ENCODE results near the gene GLRX. TPM values are rescaled to one million over a fixed set of nuclear protein-coding genes. Genes with fewer than 3 reads are reported as not detected.

GLRX gene
- total and polyA plus RNA-seq, 9 donors: 4.1 to 35.7 (median 11.7) TPM

DNA sequence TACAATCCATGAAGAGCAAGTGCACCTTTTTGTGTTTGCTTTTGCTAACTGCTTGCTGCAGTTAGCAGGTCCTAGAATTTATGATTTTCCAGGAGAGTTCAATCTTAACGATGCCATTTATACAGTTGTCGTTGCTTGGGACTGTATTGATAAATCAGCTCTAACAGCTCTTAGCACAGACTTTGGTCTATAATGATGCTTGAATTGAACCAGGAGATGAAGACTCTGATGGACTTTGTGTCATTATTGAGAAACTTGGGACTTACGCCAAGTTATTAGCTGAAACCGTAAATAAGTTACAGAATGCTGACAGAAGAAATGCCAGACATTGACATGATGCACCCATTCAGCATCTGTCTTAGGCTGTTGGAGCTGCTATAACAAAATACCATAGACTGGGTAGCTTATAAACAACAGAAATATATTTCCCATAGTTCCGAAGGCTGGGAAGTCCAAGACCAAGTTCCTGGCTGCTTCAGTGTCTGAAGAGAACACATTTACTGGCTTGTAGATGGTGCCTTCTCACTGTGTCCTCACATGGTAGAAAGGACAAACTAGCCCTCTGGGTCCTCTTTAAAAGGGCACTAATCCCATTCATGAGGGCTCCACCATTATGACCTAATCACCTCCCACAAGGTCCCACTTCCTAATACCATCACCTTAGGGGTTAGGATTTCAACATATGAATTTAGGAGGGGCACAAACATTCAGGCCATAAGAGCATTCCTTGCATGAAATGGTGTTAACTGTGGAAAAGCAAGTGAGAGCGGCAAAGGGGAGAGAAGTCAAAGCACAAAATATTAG, 17.6 kb downstream of the GLRX start:
- 78 to 96% (median 95%) methylated on average over 6 of the region's 6 CpGs for whole genome bisulfite sequencing, 3 donors
- TF ChIP-seq EP300 (IDR thresholded peaks at IDR 0.05) (no peak), POLR2A (IDR thresholded peaks at IDR 0.05) (no peak)
- TF ChIP-seq, protein P1, sequence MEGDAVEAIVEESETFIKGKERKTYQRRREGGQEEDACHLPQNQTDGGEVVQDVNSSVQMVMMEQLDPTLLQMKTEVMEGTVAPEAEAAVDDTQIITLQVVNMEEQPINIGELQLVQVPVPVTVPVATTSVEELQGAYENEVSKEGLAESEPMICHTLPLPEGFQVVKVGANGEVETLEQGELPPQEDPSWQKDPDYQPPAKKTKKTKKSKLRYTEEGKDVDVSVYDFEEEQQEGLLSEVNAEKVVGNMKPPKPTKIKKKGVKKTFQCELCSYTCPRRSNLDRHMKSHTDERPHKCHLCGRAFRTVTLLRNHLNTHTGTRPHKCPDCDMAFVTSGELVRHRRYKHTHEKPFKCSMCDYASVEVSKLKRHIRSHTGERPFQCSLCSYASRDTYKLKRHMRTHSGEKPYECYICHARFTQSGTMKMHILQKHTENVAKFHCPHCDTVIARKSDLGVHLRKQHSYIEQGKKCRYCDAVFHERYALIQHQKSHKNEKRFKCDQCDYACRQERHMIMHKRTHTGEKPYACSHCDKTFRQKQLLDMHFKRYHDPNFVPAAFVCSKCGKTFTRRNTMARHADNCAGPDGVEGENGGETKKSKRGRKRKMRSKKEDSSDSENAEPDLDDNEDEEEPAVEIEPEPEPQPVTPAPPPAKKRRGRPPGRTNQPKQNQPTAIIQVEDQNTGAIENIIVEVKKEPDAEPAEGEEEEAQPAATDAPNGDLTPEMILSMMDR (IDR thresholded peaks at IDR 0.05): no peak
- DNase-seq: no peak
- H3K4me1 ChIP-seq (ENCODE audit: insufficient read depth): peaks cover 6% of the 10 kb centered on the region
- H3K27me3 ChIP-seq: no peaks in the 10 kb centered on the region
- no peak overlapping the region for H3K4me3 ChIP-seq
- H3K9me3 ChIP-seq: no peaks in the 10 kb centered on the region
- H3K27ac ChIP-seq: no peak overlapping the region
- no peaks in the 10 kb centered on the region for H3K36me3 ChIP-seq
- intact Hi-C loops (cut with DNase I): no loop called here

DNA sequence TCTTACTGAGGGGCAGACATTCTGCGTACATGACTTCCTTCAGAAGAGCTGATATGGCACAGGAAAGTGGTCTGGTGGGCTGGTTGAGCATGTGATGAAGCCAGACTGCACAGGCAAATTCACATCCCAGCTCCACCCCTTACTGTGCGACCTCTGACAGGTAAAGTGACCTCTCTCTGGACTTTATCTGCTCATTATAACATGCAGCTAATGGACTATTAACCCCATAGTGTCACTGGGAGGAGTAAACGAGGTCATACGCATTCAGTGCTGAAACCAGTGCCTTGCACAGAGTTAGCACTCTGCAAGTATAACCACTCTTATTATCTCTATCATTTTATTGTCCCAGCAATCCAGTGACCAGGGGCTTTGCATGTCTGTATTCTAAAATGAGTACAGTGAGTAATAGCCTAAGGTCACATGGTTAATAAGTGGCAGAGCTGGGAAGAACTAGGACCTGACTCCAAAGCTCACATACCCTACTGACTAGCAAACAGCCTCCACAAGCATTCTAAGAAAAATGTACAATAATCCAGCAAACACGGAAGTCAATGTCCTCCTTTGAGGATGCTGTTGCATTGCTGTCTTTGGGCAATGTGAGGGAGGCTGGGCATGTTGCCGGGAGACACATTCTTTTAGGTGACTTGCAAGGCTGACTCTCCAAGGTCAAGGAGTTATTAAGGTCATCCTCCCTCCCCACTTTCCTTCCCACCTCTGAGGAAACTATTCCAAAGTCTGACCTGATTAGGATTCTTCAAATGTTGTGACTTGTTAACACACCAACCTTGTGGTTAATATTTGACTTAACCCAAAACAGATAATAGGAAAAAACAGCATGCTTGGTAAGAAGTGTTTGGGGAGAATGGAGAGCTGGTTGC, 19.0 kb downstream of the GLRX start:
- H3K4me1 ChIP-seq (ENCODE audit: insufficient read depth): peaks cover 3% of the 10 kb centered on the region
- no peaks in the 10 kb centered on the region for H3K36me3 ChIP-seq
- no peaks in the 10 kb centered on the region for H3K9me3 ChIP-seq
- no peak overlapping the region for H3K27ac ChIP-seq
- H3K4me3 ChIP-seq: no peak overlapping the region
- intact Hi-C loops (cut with DNase I): no loop called here
- H3K27me3 ChIP-seq: no peaks in the 10 kb centered on the region
- no peak for DNase-seq
- TF ChIP-seq POLR2A (IDR thresholded peaks at IDR 0.05): no peak
- TF ChIP-seq EP300 (IDR thresholded peaks at IDR 0.05): no peak
- TF ChIP-seq, protein P1 (IDR thresholded peaks at IDR 0.05): no peak
- 65 to 77% (median 76%) methylated on average over 6 of the region's 6 CpGs for WGBS, 3 donors

DNA sequence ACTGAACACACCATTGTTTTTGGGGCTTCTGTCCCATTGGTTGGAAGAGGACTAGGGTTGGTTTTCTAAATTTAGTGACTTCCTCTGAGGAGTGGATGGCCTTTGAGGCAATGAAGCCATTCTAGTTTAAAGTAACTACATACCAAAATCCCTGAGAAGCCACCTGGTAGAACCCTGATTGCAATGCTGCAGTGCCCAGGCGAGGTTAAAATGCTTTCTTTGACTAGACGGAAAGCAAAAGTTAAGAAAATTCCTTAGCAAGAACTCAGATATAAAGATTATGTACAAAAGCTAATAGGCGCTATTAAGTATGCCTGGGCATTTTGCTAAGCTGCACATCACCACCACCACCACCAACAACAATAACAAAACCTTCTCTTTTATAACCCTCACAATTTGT, 20.6 kb downstream of the GLRX start:
- Histone ChIP-seq H3K4me3 (no peak overlapping the region), H3K27ac (no peak overlapping the region), H3K36me3 (no peaks in the 10 kb centered on the region), H3K4me1 (ENCODE audit: insufficient read depth) (no peaks in the 10 kb centered on the region), H3K9me3 (no peaks in the 10 kb centered on the region), H3K27me3 (no peaks in the 10 kb centered on the region)
- no peak for DNase-seq
- TF ChIP-seq POLR2A (IDR thresholded peaks at IDR 0.05): no peak
- TF ChIP-seq, protein P1 (IDR thresholded peaks at IDR 0.05): no peak
- no peak for TF ChIP-seq EP300 (IDR thresholded peaks at IDR 0.05)
- intact Hi-C loops (cut with DNase I): no loop called here
- WGBS, 3 donors: 88 to 95% (median 90%) methylated on average over 3 of the region's 3 CpGs

DNA sequence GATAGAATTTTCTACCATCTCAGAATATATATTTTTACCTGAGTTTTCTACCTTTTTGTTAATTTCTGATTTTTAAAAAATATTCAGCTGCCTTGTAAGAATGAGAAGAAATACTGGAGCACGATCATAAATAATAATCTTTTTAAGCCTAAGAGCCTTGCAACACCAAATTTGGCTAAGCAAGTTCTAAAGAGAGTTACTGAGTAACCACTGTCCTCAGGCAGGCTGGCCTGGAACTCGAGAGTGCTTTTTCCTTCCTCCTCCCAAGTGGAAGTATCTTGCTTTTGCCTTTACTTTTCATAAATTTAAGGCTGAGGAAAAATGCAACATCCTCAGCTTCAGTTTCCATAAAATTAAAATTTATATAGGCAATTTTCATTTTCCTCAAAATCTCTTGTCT, 21.0 kb downstream of the GLRX start:
- 60 to 82% (median 68%) methylated on average over 2 of the region's 2 CpGs for WGBS, 3 donors
- DNase-seq: no peak
- intact Hi-C loops (cut with DNase I): no loop called here
- TF ChIP-seq, protein P1 (IDR thresholded peaks at IDR 0.05): no peak
- no peak for TF ChIP-seq POLR2A (IDR thresholded peaks at IDR 0.05)
- no peak for TF ChIP-seq EP300 (IDR thresholded peaks at IDR 0.05)
- Histone ChIP-seq H3K27ac (no peak overlapping the region), H3K4me3 (no peak overlapping the region), H3K9me3 (no peaks in the 10 kb centered on the region), H3K36me3 (no peaks in the 10 kb centered on the region), H3K27me3 (no peaks in the 10 kb centered on the region), H3K4me1 (ENCODE audit: insufficient read depth) (no peaks in the 10 kb centered on the region)
